Neural progenitor cell (in vitro differentiated cells): ENCODE measurements around the gene MAP2K2.

Experiments used
- EZH2 ChIP-seq: fragments of 200-600 bp; sonication (generic); IDR thresholded peaks from 2 replicates; pipeline ENCODE4 v1.6.1; 2017; ENCODE audit warnings: antibody characterized with exemption, mild to moderate bottlenecking, moderate library complexity
- EZH2phosphoT487 ChIP-seq: fragments of 200-600 bp; sonication (generic); IDR thresholded peaks from 2 replicates; pipeline ENCODE4 v1.6.1; 2017; ENCODE audit warnings: antibody characterized with exemption
- TF ChIP-seq, protein P1 (sequence below): fragments of 200-600 bp; sonication (generic); IDR thresholded peaks from 2 replicates; pipeline ENCODE4 v1.5.1; 2017; ENCODE audit warnings: antibody characterized with exemption, mild to moderate bottlenecking

DNA sequence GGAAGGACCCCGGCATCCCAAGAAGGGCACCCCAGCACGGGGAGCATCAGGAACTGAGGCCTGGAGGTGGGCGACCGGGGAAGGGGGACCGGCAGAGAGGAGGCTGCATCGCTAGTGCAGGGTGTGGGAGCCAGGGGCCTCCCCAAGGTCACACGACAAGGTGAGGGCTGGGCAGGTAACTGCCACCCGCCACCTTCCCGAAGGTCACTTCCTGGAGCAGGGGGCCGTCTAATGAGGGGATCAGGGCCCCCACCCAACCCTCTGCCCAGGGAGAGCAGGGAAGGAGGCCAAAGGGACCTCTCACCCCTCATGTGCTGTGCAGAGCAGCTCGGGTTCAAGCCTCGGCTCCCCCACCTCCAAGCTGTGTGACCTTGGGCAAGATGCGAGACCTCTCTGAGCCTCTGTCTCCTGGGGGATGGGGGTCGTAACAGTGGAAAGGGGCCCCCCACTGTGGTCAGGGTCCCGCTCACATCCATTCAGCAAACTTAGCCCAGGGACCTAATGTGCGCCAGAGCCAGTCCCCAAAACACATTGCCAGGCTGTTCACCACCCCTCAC lies 63.2 kb downstream of the MAP2K2 start:
- TF ChIP-seq, protein P1, sequence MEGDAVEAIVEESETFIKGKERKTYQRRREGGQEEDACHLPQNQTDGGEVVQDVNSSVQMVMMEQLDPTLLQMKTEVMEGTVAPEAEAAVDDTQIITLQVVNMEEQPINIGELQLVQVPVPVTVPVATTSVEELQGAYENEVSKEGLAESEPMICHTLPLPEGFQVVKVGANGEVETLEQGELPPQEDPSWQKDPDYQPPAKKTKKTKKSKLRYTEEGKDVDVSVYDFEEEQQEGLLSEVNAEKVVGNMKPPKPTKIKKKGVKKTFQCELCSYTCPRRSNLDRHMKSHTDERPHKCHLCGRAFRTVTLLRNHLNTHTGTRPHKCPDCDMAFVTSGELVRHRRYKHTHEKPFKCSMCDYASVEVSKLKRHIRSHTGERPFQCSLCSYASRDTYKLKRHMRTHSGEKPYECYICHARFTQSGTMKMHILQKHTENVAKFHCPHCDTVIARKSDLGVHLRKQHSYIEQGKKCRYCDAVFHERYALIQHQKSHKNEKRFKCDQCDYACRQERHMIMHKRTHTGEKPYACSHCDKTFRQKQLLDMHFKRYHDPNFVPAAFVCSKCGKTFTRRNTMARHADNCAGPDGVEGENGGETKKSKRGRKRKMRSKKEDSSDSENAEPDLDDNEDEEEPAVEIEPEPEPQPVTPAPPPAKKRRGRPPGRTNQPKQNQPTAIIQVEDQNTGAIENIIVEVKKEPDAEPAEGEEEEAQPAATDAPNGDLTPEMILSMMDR, result no peak
- TF ChIP-seq EZH2 (no peak), EZH2phosphoT487 (no peak)
